GM12874 (cell line): Measurements from ENCODE around the gene TMEM184A.

Experiments used
- TF ChIP-seq, protein P1 (sequence below): IDR thresholded peaks from 2 replicates; pipeline ENCODE4 v1.5.1; 2011; ENCODE audit warnings: low read depth, mild to moderate bottlenecking, control low read depth, low read length, moderate library complexity; ENCODE audit not compliant: insufficient read depth

Gene TMEM184A

DNA sequence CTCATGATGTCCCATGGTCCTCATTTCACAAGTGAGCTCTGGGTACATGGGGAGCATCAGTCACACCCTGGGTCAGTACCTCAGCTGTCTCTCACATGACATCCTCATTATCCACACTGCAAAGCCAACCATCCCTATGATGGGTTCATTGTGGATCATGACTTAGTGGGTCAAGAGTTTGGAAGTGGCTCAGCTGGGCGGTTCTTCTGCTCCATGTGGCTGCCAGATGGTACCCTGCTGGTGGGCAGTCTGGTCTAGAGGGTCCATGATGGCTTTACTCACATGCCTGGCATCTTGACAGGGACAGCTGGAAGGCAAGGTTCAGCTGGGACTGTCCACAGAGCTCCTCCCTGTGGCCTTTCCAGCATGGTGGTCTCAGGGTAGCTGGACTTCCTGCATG, 33.0 kb upstream of the TMEM184A start:
- TF ChIP-seq, protein P1, sequence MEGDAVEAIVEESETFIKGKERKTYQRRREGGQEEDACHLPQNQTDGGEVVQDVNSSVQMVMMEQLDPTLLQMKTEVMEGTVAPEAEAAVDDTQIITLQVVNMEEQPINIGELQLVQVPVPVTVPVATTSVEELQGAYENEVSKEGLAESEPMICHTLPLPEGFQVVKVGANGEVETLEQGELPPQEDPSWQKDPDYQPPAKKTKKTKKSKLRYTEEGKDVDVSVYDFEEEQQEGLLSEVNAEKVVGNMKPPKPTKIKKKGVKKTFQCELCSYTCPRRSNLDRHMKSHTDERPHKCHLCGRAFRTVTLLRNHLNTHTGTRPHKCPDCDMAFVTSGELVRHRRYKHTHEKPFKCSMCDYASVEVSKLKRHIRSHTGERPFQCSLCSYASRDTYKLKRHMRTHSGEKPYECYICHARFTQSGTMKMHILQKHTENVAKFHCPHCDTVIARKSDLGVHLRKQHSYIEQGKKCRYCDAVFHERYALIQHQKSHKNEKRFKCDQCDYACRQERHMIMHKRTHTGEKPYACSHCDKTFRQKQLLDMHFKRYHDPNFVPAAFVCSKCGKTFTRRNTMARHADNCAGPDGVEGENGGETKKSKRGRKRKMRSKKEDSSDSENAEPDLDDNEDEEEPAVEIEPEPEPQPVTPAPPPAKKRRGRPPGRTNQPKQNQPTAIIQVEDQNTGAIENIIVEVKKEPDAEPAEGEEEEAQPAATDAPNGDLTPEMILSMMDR: no peak

DNA sequence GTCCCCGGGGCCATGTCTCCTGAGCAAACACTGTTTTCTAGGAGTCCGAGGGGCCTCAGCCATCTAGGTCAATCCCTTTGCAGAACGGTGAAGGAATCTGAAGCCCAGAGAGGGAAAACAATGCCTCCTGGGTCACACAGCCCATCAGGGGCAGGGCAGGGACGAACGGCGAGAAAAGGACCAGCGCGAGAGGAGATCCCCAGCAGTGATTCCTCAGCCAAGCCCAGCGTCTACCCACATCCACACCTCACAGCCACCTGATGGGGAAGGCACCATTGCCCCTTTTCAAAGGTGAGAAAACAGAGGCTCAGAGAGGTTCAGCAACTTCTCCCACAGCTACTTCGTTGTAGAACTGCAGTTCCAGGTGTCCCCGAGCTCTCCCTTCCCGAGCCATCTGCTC, 31.7 kb upstream of the TMEM184A start:
- TF ChIP-seq, protein P1: no peak

DNA sequence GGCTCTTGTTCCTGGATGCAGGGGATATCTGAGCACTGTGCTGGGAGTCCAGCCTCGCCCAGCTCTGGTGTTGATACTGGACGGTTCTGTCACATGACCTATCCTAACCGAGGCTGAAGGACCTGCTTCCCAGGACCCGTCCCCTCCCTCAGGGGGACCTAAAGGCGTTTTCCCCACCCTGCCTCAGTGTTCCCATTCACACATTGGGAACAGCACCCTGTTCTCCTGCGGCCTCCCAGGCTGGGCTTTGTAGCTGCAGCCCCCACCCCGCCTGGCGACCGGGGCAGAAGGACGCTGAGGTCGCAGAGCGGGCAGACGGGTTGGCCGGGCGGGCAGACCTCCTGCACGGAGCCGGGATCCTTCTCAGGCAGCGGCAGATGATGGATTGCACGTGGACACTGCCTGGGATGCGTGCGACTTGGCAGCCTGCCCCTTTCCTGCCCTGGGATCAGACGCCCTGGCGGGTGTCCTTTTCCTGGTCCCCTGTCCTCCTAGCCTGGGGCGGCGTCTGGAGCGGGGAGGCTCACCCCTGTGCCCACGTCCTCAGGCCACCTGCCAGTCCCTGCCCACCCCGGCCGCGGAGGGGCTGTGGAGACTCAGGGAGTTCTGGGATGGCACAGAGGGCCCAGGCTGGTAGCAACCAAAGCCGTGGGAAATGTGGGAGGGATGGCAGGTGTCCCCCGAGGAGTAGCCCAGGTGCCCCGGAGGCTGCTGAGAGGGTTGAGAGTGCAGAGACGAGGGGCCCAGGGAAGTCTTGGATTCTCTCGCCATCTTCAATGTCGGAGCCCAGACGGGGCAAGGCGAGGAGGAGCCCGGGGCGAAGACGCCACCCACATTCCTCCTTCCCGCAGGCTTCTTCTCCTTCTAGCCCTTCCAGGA, 31.1 kb upstream of the TMEM184A start:
- TF ChIP-seq, protein P1: no peak

DNA sequence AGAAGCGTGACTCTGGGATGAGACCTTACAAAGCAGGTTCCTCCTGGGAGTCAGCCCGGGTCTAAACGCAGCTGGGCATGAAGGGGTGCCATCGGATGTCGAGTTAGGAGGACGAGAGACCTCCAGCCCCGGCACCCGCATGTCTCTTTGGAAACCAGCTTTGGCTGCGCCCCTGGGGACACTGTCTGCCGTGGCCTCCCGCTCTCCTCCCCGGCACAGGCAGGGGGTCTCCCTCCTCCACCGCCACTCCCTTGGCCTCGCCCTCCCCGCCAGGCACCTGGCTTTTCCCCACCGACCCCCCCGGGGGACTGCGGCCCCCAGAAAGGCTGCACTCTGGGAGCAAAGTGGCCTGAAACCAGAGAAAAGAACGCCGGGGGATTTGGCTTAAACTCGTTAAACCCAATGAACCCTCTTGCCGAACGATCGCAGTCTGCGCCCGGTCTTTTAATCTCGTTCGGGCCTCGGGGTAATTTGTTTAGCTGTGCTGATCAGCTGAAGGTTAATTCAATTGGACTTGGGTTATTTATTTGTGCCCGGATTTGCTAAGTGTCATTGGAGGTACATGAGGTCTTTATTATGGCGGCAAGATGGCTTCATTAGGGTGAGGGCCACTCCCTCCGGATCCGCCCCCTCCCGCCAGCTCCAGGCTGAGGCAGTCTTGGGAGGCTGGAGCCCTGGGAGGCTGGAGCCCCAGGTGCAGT, 30.3 kb upstream of the TMEM184A start:
- TF ChIP-seq, protein P1: no peak

DNA sequence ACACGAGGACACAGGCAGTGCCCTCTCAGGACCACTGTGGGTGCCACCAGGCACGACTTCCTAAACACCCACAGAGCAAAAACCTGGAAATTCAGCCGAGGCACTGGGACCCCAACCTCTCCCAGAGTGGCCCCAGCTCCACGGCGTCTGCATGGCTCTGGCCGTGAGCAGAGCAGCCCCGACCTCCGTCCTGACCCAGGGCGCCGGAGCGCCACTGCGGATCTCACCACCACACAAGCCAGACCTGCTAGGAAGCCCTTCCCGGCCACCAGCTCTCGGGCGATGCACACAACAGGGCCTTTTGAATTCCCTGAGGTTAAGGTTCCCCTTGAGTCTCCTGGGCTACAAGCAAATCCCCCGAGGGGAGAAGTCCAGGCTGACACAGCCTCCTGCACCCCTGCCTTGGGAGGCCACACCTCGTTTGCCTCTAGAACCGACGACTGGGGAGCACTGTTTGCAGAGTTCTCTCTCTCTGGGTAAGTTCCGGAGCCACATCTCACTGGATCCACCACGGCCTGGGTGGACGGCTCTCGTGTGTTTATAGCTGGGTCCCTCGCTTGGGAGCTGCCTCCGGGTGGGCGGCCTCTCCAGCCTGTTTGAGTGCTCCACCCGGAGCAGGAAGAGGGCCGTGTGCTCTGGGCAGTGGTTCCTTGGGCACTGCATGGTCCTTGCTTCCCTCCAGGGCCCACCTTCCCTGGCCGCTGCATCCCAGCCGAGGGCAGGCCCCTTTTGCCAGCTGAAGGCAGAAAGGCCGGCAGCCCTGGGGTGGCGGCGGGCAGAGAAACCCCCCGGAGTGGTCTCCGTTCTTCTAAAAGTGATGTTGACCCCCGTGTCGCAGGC, 29.4 kb upstream of the TMEM184A start:
- TF ChIP-seq, protein P1: no peak

DNA sequence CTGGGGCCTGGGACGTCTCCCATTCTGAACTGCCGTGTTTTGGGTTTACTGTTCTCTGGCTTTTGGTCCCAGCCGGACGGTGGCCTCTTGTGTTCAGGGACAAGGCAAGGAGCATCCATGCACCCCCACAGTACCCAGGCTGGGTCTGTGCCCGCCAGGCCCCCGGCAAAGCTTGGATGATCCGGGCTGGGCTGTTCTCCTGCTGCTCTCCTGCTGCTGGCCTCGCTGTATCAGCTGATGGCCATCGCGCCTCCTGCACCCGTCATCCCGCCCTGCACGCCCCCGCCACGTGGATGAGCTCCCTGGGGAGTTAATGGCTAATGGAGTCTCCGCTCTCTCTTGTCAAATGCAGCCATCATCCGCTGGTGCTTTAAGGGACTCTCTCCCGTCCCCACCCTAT, 28.7 kb upstream of the TMEM184A start:
- TF ChIP-seq, protein P1: no peak
